Ovary (tissue), 9 donors: Measurements from ENCODE around the gene RPGRIP1L. TPM values are rescaled to one million over a fixed set of nuclear protein-coding genes. Genes with fewer than 3 reads are reported as not detected.

ENCODE experiments used
- DNase-seq, 5 donors: peaks; one replicate each; pipeline ENCODE4 v3.0.0-alpha.2; 2019 to 2020
- H3K27ac ChIP-seq, 2 donors: fragments of 200-600 bp; one replicate each; pipeline versions ENCODE4 v1.5.1 to v1.8.0; 2019 to 2022
- H3K27me3 ChIP-seq: fragments of 200-600 bp; one replicate; pipeline ENCODE4 v1.8.0; 2022
- H3K36me3 ChIP-seq: fragments of 200-600 bp; sonication (generic); one replicate; pipeline ENCODE4 v1.5.1; 2019
- H3K4me1 ChIP-seq: one replicate; pipeline ENCODE4 v1.8.1; 2013; ENCODE audit warnings: mild to moderate bottlenecking, moderate library complexity; ENCODE audit not compliant: insufficient read depth
- H3K4me3 ChIP-seq: fragments of 200-600 bp; sonication (generic); one replicate; pipeline ENCODE4 v1.5.1; 2017
- H3K9me3 ChIP-seq, 2 donors: fragments of 200-600 bp in 1 of 2; sonication (generic) in 1 of 2; one replicate each; pipeline versions ENCODE4 v1.5.1 to v1.8.1; 2013 to 2019; ENCODE audit warnings: mild to moderate bottlenecking in 1 of 2, moderate library complexity in 1 of 2
- EP300 ChIP-seq: sonication (generic); formaldehyde crosslinking; IDR thresholded peaks from one replicate; pipeline ENCODE4 v1.6.1; 2017; ENCODE audit warnings: antibody characterized with exemption
- POLR2A ChIP-seq: fragments of 450-650 bp; IDR thresholded peaks from one replicate; pipeline ENCODE4 v1.6.1; 2017; ENCODE audit warnings: antibody characterized with exemption, mild to moderate bottlenecking, moderate library complexity
- WGBS, 3 donors: extraction: QIAGEN DNeasy Blood & Tissue Kit in 1 of 3; methylation state at CpG; one replicate each; pipeline versions ENCODE4 v1.1.5 to v1.1.7; 2013 to 2017; 5-methylcytosine and 5-hydroxymethylcytosine counted together
- intact Hi-C, 4 donors: fragments of 100-400 bp; cut with DNase I; formaldehyde crosslinking; loops; one replicate each; pipeline versions ENCODE4 v1.11.0 to v1.15.1; 2022 to 2023
- polyA plus RNA-seq, 2 donors: library from polyadenylated mRNA; stranded (reverse); fragments of 200-250 nt in 1 of 2; fragments of 350-450 nt in 1 of 2; fragmentation: Illumina TruSeq in 1 of 2; extraction: RNeasy Lipid Tissue Mini Kit (QIAGEN cat#74804) in 1 of 2; gene quantifications; one replicate each; pipeline ENCODE4 v1.2.3, GENCODE V29; 2013 to 2014
- total RNA-seq, 7 donors: library from RNA; depleted of rRNA in 2 of 7; stranded (reverse); fragments of >200 nt in 2 of 7; fragmentation: NEBNext Ultra II Directional in 3 of 7; extraction: Animal tissue kit (Norgen Biotek cat#: 25700) in 3 of 7; gene quantifications; one replicate each; pipeline versions ENCODE4 v1.1.0 to v1.2.4, GENCODE V29; 2016 to 2023
- TF ChIP-seq, protein P1 (sequence below), 3 donors: fragments of 450-650 bp in 2 of 3; fragments of 200-600 bp in 1 of 3; IDR thresholded peaks; one replicate each; pipeline versions ENCODE4 v1.5.1 to v1.8.0; 2016 to 2022; ENCODE audit warnings: antibody characterized with exemption in 3 of 3, mild to moderate bottlenecking in 1 of 3
- donor health status: DM: no; HTN: no; CAD: no; lungs with moderate emphysema.
- donor health status: DM: no; HTN: no; CAD: no.
- donor health status: Bipolar disorder and iron deficiency.
- donor health status: DM: yes; HTN: yes; CAD: no.
- donor health status: DM: no; HTN: no; CAD: no.
- donor health status: DM: yes; HTN: yes; CAD: no.

RPGRIP1L gene
- total and polyA plus RNA-seq, 9 donors, result 1.7 to 12.1 (median 7.7) TPM

DNA sequence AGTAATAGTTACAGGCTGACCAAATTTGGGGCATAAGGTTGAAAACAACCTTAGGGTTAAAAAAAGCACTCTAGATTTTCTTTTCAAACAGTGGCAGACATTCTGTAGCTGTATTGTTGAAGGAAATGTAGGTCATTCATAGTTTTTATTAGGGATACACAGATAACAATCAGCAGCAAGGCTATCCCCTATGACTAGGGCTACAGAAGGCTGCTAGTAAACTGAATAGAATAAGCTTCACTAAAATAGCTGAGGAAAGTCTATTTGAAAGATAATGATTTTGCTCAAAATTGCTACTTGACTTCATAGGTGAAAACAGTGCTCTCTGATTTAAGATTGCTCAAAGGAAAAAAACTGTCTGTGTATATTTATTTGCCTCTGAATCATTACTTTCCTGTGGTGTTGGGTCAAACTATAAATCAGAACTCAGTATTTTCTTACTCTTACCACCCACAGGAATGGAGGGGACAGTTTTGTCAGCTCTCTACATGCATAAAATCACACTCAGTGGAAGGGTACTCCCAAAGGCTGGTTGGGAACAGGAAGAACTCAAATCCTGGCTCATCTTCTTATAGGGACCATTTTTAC, 24.8 kb downstream of the RPGRIP1L start:
- intact Hi-C loops, result no loop called here
- Histone ChIP-seq H3K9me3 (no peaks in the 10 kb centered on the region), H3K36me3 (no peaks in the 10 kb centered on the region), H3K27me3 (no peaks in the 10 kb centered on the region), H3K27ac (no peak overlapping the region), H3K4me3 (no peak overlapping the region), H3K4me1 (no peaks in the 10 kb centered on the region)
- TF ChIP-seq, protein P1, sequence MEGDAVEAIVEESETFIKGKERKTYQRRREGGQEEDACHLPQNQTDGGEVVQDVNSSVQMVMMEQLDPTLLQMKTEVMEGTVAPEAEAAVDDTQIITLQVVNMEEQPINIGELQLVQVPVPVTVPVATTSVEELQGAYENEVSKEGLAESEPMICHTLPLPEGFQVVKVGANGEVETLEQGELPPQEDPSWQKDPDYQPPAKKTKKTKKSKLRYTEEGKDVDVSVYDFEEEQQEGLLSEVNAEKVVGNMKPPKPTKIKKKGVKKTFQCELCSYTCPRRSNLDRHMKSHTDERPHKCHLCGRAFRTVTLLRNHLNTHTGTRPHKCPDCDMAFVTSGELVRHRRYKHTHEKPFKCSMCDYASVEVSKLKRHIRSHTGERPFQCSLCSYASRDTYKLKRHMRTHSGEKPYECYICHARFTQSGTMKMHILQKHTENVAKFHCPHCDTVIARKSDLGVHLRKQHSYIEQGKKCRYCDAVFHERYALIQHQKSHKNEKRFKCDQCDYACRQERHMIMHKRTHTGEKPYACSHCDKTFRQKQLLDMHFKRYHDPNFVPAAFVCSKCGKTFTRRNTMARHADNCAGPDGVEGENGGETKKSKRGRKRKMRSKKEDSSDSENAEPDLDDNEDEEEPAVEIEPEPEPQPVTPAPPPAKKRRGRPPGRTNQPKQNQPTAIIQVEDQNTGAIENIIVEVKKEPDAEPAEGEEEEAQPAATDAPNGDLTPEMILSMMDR (IDR thresholded peaks at IDR 0.05), result no peak
- TF ChIP-seq EP300, result no peak
- TF ChIP-seq POLR2A, result no peak
- DNase-seq, result no peak

DNA sequence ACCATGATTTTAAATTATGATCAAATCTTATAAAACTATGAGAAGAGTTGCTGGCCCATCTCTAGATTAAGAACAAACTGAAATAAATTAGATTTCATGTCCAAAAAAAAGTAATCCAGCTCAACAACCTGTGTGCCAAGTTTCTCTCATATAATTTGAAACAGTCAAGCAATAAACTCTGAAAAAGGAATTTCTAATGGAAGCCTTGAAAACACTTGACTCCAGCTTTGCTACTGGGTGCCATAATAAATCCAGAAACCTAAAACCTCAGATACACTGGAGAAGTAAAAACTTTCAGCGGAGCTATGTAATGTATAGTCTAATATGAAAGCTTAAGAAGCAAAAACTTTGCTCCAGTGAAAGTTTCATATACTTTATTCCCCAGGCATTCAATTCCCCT, 25.5 kb downstream of the RPGRIP1L start:
- Histone ChIP-seq H3K4me1 (no peaks in the 10 kb centered on the region), H3K36me3 (no peaks in the 10 kb centered on the region), H3K27ac (no peak overlapping the region), H3K27me3 (no peaks in the 10 kb centered on the region), H3K9me3 (no peaks in the 10 kb centered on the region), H3K4me3 (no peak overlapping the region)
- WGBS, 3 donors, result 89 to 97% (median 90%) methylated on average over 1 of the region's 1 CpG
- intact Hi-C loops, result no loop called here
- DNase-seq, result no peak
- TF ChIP-seq EP300 (no peak), POLR2A (no peak)
- TF ChIP-seq, protein P1 (IDR thresholded peaks at IDR 0.05), result no peak

DNA sequence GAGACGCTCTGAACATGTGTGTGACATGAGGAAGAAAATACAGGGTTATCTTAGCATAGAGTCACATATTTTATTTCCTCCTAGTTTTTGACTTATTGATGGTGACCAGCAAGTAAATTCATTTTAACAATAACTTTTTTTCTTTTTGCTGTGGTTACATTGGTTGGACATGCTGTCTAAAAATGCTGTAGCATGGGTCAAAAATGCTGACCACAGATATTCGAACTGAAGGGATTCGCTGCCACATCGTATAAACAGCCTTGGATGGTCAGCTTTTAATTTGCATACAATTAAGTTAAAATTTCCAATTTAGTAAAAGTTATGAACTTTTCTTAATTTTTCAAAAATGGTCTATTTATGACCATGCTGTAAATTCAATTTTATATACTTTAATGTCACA, 30.5 kb downstream of the RPGRIP1L start:
- Histone ChIP-seq H3K4me1 (no peaks in the 10 kb centered on the region), H3K27me3 (no peaks in the 10 kb centered on the region), H3K27ac (no peak overlapping the region), H3K36me3 (no peaks in the 10 kb centered on the region), H3K4me3 (no peak overlapping the region), H3K9me3 (no peaks in the 10 kb centered on the region)
- 96 to 97% (median 96%) methylated on average over 4 of the region's 4 CpGs for WGBS, 3 donors
- TF ChIP-seq, protein P1 (IDR thresholded peaks at IDR 0.05), result no peak
- no peak for TF ChIP-seq POLR2A
- DNase-seq, result no peak
- intact Hi-C loops, result no loop called here

DNA sequence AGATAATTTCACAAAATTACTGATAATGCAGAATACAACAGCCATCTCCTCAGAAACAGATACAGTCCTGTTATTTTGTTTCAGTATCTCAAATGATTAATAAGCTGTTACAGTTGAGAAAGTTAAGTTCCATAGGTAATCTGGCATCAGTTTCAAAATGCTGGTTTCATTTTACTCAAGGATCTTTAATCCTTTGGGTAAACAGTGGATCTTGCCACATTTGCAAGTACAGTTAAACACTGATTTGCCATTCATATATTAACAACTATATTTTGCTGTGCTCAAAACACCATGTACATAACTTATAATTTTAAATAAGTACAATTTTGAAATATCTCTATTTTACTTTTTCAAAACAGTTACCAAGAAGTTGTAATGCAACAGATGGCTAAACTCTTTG, 31.2 kb downstream of the RPGRIP1L start:
- TF ChIP-seq POLR2A, result no peak
- TF ChIP-seq EP300, result no peak
- TF ChIP-seq, protein P1 (IDR thresholded peaks at IDR 0.05), result no peak
- intact Hi-C loops, result no loop called here
- Histone ChIP-seq H3K4me1 (no peaks in the 10 kb centered on the region), H3K27ac (no peak overlapping the region), H3K9me3 (no peaks in the 10 kb centered on the region), H3K27me3 (no peaks in the 10 kb centered on the region), H3K36me3 (no peaks in the 10 kb centered on the region), H3K4me3 (no peak overlapping the region)
- DNase-seq, result no peak
